ENCODE results near the gene PLOD3.

The PLOD3 gene

GRCh38 chr7:101226721-101227120 is 9.3 kb upstream of the PLOD3 start:
- Histone ChIP-seq H3K79me2 (ENCODE audit: insufficient read depth, low read length) (no peaks in the 10 kb centered on the region), H3K9ac (ENCODE audit: low read length) (no peak overlapping the region), H2AFZ (ENCODE audit: low read depth, low read length, severe bottlenecking) (no peak overlapping the region), H3K9me2 (replicated peaks; ENCODE audit: insufficient read depth, low read length) (no peaks in the 10 kb centered on the region), H3K27me3 (ENCODE audit: low read length) (no peaks in the 10 kb centered on the region), H3K36me3 (ENCODE audit: low read length) (no peaks in the 10 kb centered on the region), H4K20me1 (ENCODE audit: low read depth, low read length) (no peaks in the 10 kb centered on the region), H3K9me3 (ENCODE audit: insufficient read depth, low read length) (no peaks in the 10 kb centered on the region), H3F3A (ENCODE audit: insufficient read depth) (no peaks in the 10 kb centered on the region), H3K4me3 (ENCODE audit: insufficient read depth, low read length, poor library complexity, severe bottlenecking) (no peak overlapping the region), H3K4me2 (ENCODE audit: low read depth, low read length, poor library complexity, severe bottlenecking) (no peak overlapping the region), H3K27ac (ENCODE audit: low read depth, low read length) (no peak overlapping the region)
- TF ChIP-seq CTCF (IDR thresholded peaks at IDR 0.05; ENCODE audit: insufficient read depth, low read length, poor library complexity, severe bottlenecking) (no peak), EZH2phosphoT487 (conservative IDR thresholded peaks at IDR 0.05; ENCODE audit: low read length) (no peak)

GRCh38 chr7:101225650-101226049 is 8.3 kb upstream of the PLOD3 start:
- H3K27me3 ChIP-seq (ENCODE audit: low read length): no peaks in the 10 kb centered on the region
- H3F3A ChIP-seq (ENCODE audit: insufficient read depth): no peaks in the 10 kb centered on the region
- H3K4me2 ChIP-seq (ENCODE audit: low read depth, low read length, poor library complexity, severe bottlenecking): no peak overlapping the region
- no peak overlapping the region for H2AFZ ChIP-seq (ENCODE audit: low read depth, low read length, severe bottlenecking)
- H3K9ac ChIP-seq (ENCODE audit: low read length): no peak overlapping the region
- no peaks in the 10 kb centered on the region for H3K36me3 ChIP-seq (ENCODE audit: low read length)
- H3K9me2 ChIP-seq (replicated peaks; ENCODE audit: insufficient read depth, low read length): no peaks in the 10 kb centered on the region
- no peaks in the 10 kb centered on the region for H3K79me2 ChIP-seq (ENCODE audit: insufficient read depth, low read length)
- TF ChIP-seq EZH2phosphoT487 (conservative IDR thresholded peaks at IDR 0.05; ENCODE audit: low read length) (no peak), CTCF (IDR thresholded peaks at IDR 0.05; ENCODE audit: insufficient read depth, low read length, poor library complexity, severe bottlenecking) (no peak)
- no peak overlapping the region for H3K27ac ChIP-seq (ENCODE audit: low read depth, low read length)
- H4K20me1 ChIP-seq (ENCODE audit: low read depth, low read length): no peaks in the 10 kb centered on the region
- no peak overlapping the region for H3K4me3 ChIP-seq (ENCODE audit: insufficient read depth, low read length, poor library complexity, severe bottlenecking)
- H3K9me3 ChIP-seq (ENCODE audit: insufficient read depth, low read length): no peaks in the 10 kb centered on the region

GRCh38 chr7:101223528-101223927 is 6.1 kb upstream of the PLOD3 start:
- Histone ChIP-seq H3K36me3 (ENCODE audit: low read length) (no peaks in the 10 kb centered on the region), H2AFZ (ENCODE audit: low read depth, low read length, severe bottlenecking) (no peak overlapping the region), H3K4me3 (ENCODE audit: insufficient read depth, low read length, poor library complexity, severe bottlenecking) (no peak overlapping the region), H3K9me2 (replicated peaks; ENCODE audit: insufficient read depth, low read length) (no peaks in the 10 kb centered on the region), H4K20me1 (ENCODE audit: low read depth, low read length) (no peaks in the 10 kb centered on the region), H3K27ac (ENCODE audit: low read depth, low read length) (no peak overlapping the region), H3K9me3 (ENCODE audit: insufficient read depth, low read length) (no peaks in the 10 kb centered on the region), H3K79me2 (ENCODE audit: insufficient read depth, low read length) (peaks cover 7% of the 10 kb centered on the region), H3F3A (ENCODE audit: insufficient read depth) (no peaks in the 10 kb centered on the region), H3K4me2 (ENCODE audit: low read depth, low read length, poor library complexity, severe bottlenecking) (no peak overlapping the region), H3K27me3 (ENCODE audit: low read length) (no peaks in the 10 kb centered on the region), H3K9ac (ENCODE audit: low read length) (no peak overlapping the region)
- no peak for TF ChIP-seq EZH2phosphoT487 (conservative IDR thresholded peaks at IDR 0.05; ENCODE audit: low read length)
- no peak for TF ChIP-seq CTCF (IDR thresholded peaks at IDR 0.05; ENCODE audit: insufficient read depth, low read length, poor library complexity, severe bottlenecking)

All from SU-DHL-6 (cell line).